GM23338 (cell line): ENCODE data around the gene AFP. TPM values are rescaled to one million over a fixed set of nuclear protein-coding genes. Genes with fewer than 3 reads are reported as not detected.

Experiments used
- ATAC-seq: fragments of 200-7000 bp; cut with Tn5 transposase; 3 replicates; pipeline ENCODE4 v1.9.1; 2020
- DNase-seq: peaks from one replicate; pipeline ENCODE4 v3.0.0-alpha.2; 2015; ENCODE audit warnings: low spot score
- H2AFZ ChIP-seq: fragments of 200-600 bp; sonication (generic); 2 replicates; pipeline ENCODE4 v1.8.0; 2016; ENCODE audit warnings: antibody characterized with exemption, mild to moderate bottlenecking, moderate library complexity
- H3F3A ChIP-seq: fragments of 200-600 bp; sonication (generic); replicated peaks from 2 replicates; pipeline ENCODE4 v1.8.0; 2017; ENCODE audit warnings: antibody characterized with exemption, mixed run types, low read depth
- H3K27ac ChIP-seq: fragments of 200-600 bp; sonication (generic); 2 replicates; pipeline ENCODE4 v1.6.1; 2016; ENCODE audit warnings: low read depth
- H3K27me3 ChIP-seq: fragments of 200-600 bp; sonication (generic); 2 replicates; pipeline ENCODE4 v1.8.0; 2016; ENCODE audit warnings: mild to moderate bottlenecking, mixed run types, moderate library complexity; ENCODE audit not compliant: insufficient read depth
- H3K36me3 ChIP-seq: fragments of 200-600 bp; sonication (generic); 2 replicates; pipeline ENCODE4 v1.8.0; 2016; ENCODE audit warnings: mild to moderate bottlenecking; ENCODE audit not compliant: insufficient read depth
- H3K4me1 ChIP-seq: fragments of 200-600 bp; sonication (generic); 2 replicates; pipeline ENCODE4 v1.8.0; 2016; ENCODE audit warnings: mild to moderate bottlenecking, moderate library complexity; ENCODE audit not compliant: insufficient read depth
- H3K4me2 ChIP-seq: fragments of 200-600 bp; sonication (generic); 2 replicates; pipeline ENCODE4 v1.7.1; 2017; ENCODE audit warnings: mixed run types
- H3K4me3 ChIP-seq: fragments of 200-600 bp; sonication (generic); 2 replicates; pipeline ENCODE4 v1.6.1; 2016; ENCODE audit warnings: mixed run types
- H3K79me2 ChIP-seq: fragments of 200-600 bp; sonication (generic); replicated peaks from 2 replicates; pipeline ENCODE4 v1.8.0; 2017; ENCODE audit warnings: mild to moderate bottlenecking; ENCODE audit not compliant: insufficient read depth
- H3K9me2 ChIP-seq: fragments of 200-600 bp; sonication (generic); 2 replicates; pipeline ENCODE4 v1.8.0; 2017; ENCODE audit not compliant: insufficient read depth
- H4K20me1 ChIP-seq: fragments of 200-600 bp; sonication (generic); replicated peaks from 2 replicates; pipeline ENCODE4 v1.8.0; 2017; ENCODE audit warnings: mild to moderate bottlenecking; ENCODE audit not compliant: insufficient read depth
- H3K27ac Mint-ChIP-seq: 2 replicates; pipeline ENCODE4 v1.8.0; 2020; ENCODE audit warnings: inconsistent platforms, mild to moderate bottlenecking, moderate library complexity, mixed read lengths
- H3K27me3 Mint-ChIP-seq: 3 replicates; pipeline ENCODE4 v1.8.0; 2022; ENCODE audit warnings: low read depth, mild to moderate bottlenecking, moderate library complexity, mixed read lengths, inconsistent platforms; ENCODE audit not compliant: insufficient read depth, poor library complexity
- H3K36me3 Mint-ChIP-seq: 3 replicates; pipeline ENCODE4 v1.8.0; 2021; ENCODE audit warnings: low read depth, mild to moderate bottlenecking, inconsistent platforms, moderate library complexity, mixed read lengths
- H3K4me1 Mint-ChIP-seq: 3 replicates; pipeline ENCODE4 v1.8.0; 2020; ENCODE audit warnings: mild to moderate bottlenecking, inconsistent platforms, mixed read lengths
- H3K4me3 Mint-ChIP-seq: 3 replicates; pipeline ENCODE4 v1.8.0; 2021; ENCODE audit warnings: moderate library complexity, mild to moderate bottlenecking, inconsistent platforms, mixed read lengths
- H3K9me3 Mint-ChIP-seq: 3 replicates; pipeline ENCODE4 v1.8.0; 2020; ENCODE audit warnings: moderate library complexity, mild to moderate bottlenecking, inconsistent platforms, mixed read lengths
- CREB1 ChIP-seq: fragments of 250-450 bp; sonication (Bioruptor Pico); IDR thresholded peaks from 2 replicates; pipeline ENCODE4 v1.5.0; 2020; ENCODE audit warnings: low read depth, mild to moderate bottlenecking, moderate library complexity
- EZH2phosphoT487 ChIP-seq: fragments of 200-600 bp; sonication (generic); IDR thresholded peaks from one replicate; pipeline ENCODE4 v1.8.1; 2018; ENCODE audit warnings: antibody characterized with exemption; ENCODE audit not compliant: unreplicated experiment
- JUNB ChIP-seq: IDR thresholded peaks from one replicate; pipeline ENCODE4 v1.6.1; 2016; ENCODE audit warnings: antibody characterized with exemption; ENCODE audit not compliant: unreplicated experiment
- NANOG ChIP-seq: IDR thresholded peaks from 2 replicates; pipeline ENCODE4 v1.6.1; 2016; ENCODE audit warnings: antibody characterized with exemption, borderline replicate concordance
- POLR2AphosphoS5 ChIP-seq: IDR thresholded peaks from 2 replicates; pipeline ENCODE4 v1.6.1; 2016; ENCODE audit warnings: antibody characterized with exemption, low read depth
- ZNF114 ChIP-seq: fragments of 250-450 bp; sonication (Bioruptor Pico); IDR thresholded peaks from 2 replicates; pipeline ENCODE4 v1.5.0; 2020; ENCODE audit warnings: mild to moderate bottlenecking, moderate library complexity
- ZNF462 ChIP-seq: fragments of 250-450 bp; sonication (Bioruptor Pico); IDR thresholded peaks from 2 replicates; pipeline ENCODE4 v1.5.0; 2020; ENCODE audit warnings: mild to moderate bottlenecking, moderate library complexity
- polyA plus RNA-seq: library from polyadenylated mRNA; unstranded; fragments of >200 nt; fragmentation: Nextera tagmentation; extraction: Ambion mirVana; gene quantifications from 2 replicates; pipeline ENCODE4 v1.2.1, GENCODE V29; 2016
- total RNA-seq: library from RNA; depleted of rRNA; stranded (reverse); fragments of >200 nt; shearing (Covaris generic); gene quantifications from 2 replicates; pipeline ENCODE4 v1.2.3, GENCODE V29; 2014

The AFP gene
- total and polyA plus RNA-seq, 2 experiments from 2014 or later = 4.0 to 17.3 TPM

GRCh38 chr4:73413294-73413755, 22.7 kb upstream of the AFP start:
- TF ChIP-seq NANOG = no peak
- no peak for TF ChIP-seq ZNF462
- TF ChIP-seq POLR2AphosphoS5 = no peak
- Histone ChIP-seq H3K9me2 (no peaks in the 10 kb centered on the region), H3K27ac (no peak overlapping the region), H3K4me3 (no peak overlapping the region), H3F3A (no peaks in the 10 kb centered on the region), H4K20me1 (no peaks in the 10 kb centered on the region), H3K4me2 (no peak overlapping the region), H3K36me3 (no peaks in the 10 kb centered on the region), H3K4me1 (peaks cover 10% of the 10 kb centered on the region), H3K27me3 (no peaks in the 10 kb centered on the region), H2AFZ (no peak overlapping the region), H3K79me2 (no peaks in the 10 kb centered on the region)
- H3K4me3 Mint-ChIP-seq = no peak overlapping the region
- H3K27me3 Mint-ChIP-seq = no peaks in the 10 kb centered on the region
- no peaks in the 10 kb centered on the region for H3K9me3 Mint-ChIP-seq
- H3K4me1 Mint-ChIP-seq = peaks cover 25% of the 10 kb centered on the region; the same call in 2 of the 3 replicates
- no peak overlapping the region for H3K27ac Mint-ChIP-seq
- no peaks in the 10 kb centered on the region for H3K36me3 Mint-ChIP-seq
- ATAC-seq (no peak), DNase-seq (no peak)

GRCh38 chr4:73414936-73415271, 21.1 kb upstream of the AFP start:
- H3K4me1 Mint-ChIP-seq = peaks cover 14% of the 10 kb centered on the region; the same call in 2 of the 3 replicates
- no peak overlapping the region for H3K27ac Mint-ChIP-seq
- no peaks in the 10 kb centered on the region for H3K9me3 Mint-ChIP-seq
- DNase-seq (no peak), ATAC-seq (no peak)
- H3K4me3 Mint-ChIP-seq = no peak overlapping the region
- Histone ChIP-seq H3K27ac (no peak overlapping the region), H2AFZ (no peak overlapping the region), H3K4me3 (no peak overlapping the region), H3K79me2 (no peaks in the 10 kb centered on the region), H3K4me2 (no peak overlapping the region), H3K9me2 (no peaks in the 10 kb centered on the region), H3K4me1 (no peaks in the 10 kb centered on the region), H3K27me3 (no peaks in the 10 kb centered on the region), H3F3A (no peaks in the 10 kb centered on the region), H4K20me1 (no peaks in the 10 kb centered on the region), H3K36me3 (no peaks in the 10 kb centered on the region)
- H3K27me3 Mint-ChIP-seq = no peaks in the 10 kb centered on the region
- H3K36me3 Mint-ChIP-seq = no peaks in the 10 kb centered on the region
- TF ChIP-seq EZH2phosphoT487 (no peak), CREB1 (CRISPR knock-in tag) (no peak), ZNF114 (CRISPR knock-in tag) (no peak), JUNB (no peak), ZNF462 (no peak)
